ENCODE data around the gene DPF3. TPM values are rescaled to one million over a fixed set of nuclear protein-coding genes. Genes with fewer than 3 reads are reported as not detected.

DPF3 gene
- total RNA-seq, 1 experiment from 2014 or later: 0.31 TPM

DNA sequence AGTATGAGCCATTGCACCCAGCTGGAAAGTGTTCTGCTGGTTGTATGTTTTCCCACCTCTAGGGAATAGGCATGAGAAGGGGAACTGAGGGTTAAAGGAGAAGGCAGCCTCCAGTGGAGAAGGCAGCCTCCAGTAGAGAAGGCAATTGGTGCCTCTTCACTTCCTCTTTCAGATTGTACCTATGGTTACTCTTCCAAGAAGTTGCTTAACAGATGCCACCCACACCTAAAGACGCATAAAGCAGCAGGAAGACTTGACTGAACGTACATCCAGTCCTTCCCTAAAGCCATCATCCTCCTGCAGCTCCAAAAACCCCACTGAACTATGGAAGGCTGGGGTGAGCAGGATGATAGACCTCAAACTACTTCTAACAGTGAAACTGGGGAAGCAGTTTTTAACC is 13.1 kb downstream of the DPF3 start (continued):
- no peak for TF ChIP-seq ZNF138 (CRISPR knock-in tag; conservative IDR thresholded peaks at IDR 0.05)
- TF ChIP-seq, protein P1, sequence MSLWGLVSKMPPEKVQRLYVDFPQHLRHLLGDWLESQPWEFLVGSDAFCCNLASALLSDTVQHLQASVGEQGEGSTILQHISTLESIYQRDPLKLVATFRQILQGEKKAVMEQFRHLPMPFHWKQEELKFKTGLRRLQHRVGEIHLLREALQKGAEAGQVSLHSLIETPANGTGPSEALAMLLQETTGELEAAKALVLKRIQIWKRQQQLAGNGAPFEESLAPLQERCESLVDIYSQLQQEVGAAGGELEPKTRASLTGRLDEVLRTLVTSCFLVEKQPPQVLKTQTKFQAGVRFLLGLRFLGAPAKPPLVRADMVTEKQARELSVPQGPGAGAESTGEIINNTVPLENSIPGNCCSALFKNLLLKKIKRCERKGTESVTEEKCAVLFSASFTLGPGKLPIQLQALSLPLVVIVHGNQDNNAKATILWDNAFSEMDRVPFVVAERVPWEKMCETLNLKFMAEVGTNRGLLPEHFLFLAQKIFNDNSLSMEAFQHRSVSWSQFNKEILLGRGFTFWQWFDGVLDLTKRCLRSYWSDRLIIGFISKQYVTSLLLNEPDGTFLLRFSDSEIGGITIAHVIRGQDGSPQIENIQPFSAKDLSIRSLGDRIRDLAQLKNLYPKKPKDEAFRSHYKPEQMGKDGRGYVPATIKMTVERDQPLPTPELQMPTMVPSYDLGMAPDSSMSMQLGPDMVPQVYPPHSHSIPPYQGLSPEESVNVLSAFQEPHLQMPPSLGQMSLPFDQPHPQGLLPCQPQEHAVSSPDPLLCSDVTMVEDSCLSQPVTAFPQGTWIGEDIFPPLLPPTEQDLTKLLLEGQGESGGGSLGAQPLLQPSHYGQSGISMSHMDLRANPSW (CRISPR knock-in tag; conservative IDR thresholded peaks at IDR 0.05; ENCODE audit: low read depth): no peak

GRCh38 chr14:72880164-72880563 is 13.7 kb downstream of the DPF3 start:
- peaks cover 10% of the 10 kb centered on the region for H3K27me3 Mint-ChIP-seq (ENCODE audit: low read depth)
- ChIA-PET POLR2A (no interaction called here), CTCF (no interaction called here)
- no peak overlapping the region for H3K4me3 Mint-ChIP-seq
- TF ChIP-seq NFYB (CRISPR knock-in tag; conservative IDR thresholded peaks at IDR 0.05; ENCODE audit: low read depth) (no peak), NFE2L1 (CRISPR knock-in tag; IDR thresholded peaks at IDR 0.05) (no peak), CREM (CRISPR knock-in tag; IDR thresholded peaks at IDR 0.05) (no peak), ZNF423 (CRISPR knock-in tag; IDR thresholded peaks at IDR 0.05) (no peak), FOXP1 (CRISPR knock-in tag; IDR thresholded peaks at IDR 0.05; ENCODE audit: borderline replicate concordance) (no peak), NR2C2 (CRISPR knock-in tag; IDR thresholded peaks at IDR 0.05) (no peak), IRF1 (CRISPR knock-in tag; IDR thresholded peaks at IDR 0.05) (no peak), NFATC4 (CRISPR knock-in tag; IDR thresholded peaks at IDR 0.05) (no peak), TEAD4 (CRISPR knock-in tag; IDR thresholded peaks at IDR 0.05) (no peak), SMAD3 (CRISPR knock-in tag; IDR thresholded peaks at IDR 0.05; ENCODE audit: borderline replicate concordance) (no peak), ZNF317 (CRISPR knock-in tag; IDR thresholded peaks at IDR 0.05; ENCODE audit: borderline replicate concordance, low read depth) (no peak), ZBTB43 (CRISPR knock-in tag; IDR thresholded peaks at IDR 0.05) (no peak), MYBL2 (CRISPR knock-in tag; IDR thresholded peaks at IDR 0.05) (no peak), HMGA2 (CRISPR knock-in tag; IDR thresholded peaks at IDR 0.05) (no peak), SMAD4 (CRISPR knock-in tag; IDR thresholded peaks at IDR 0.05) (no peak)
- TF ChIP-seq, protein P1 (CRISPR knock-in tag; conservative IDR thresholded peaks at IDR 0.05; ENCODE audit: low read depth): no peak
- H3K4me1 Mint-ChIP-seq: peaks cover 43% of the 10 kb centered on the region
- ATAC-seq (no peak), DNase-seq (ENCODE audit: low spot score) (no peak)
- H3K9me3 Mint-ChIP-seq: no peaks in the 10 kb centered on the region
- no peak overlapping the region for H3K27ac Mint-ChIP-seq
- no peaks in the 10 kb centered on the region for H3K36me3 Mint-ChIP-seq

- Mint-ChIP-seq H3K36me3 (no peaks in the 10 kb centered on the region), H3K4me1 (peaks cover 41% of the 10 kb centered on the region), H3K27ac (no peak overlapping the region), H3K4me3 (no peak overlapping the region), H3K9me3 (peaks cover 4% of the 10 kb centered on the region; the same call in 1 of the 2 replicates), H3K27me3 (ENCODE audit: low read depth) (peaks cover 12% of the 10 kb centered on the region)
- POLR2A ChIA-PET: no interaction called here
- CTCF ChIA-PET: no interaction called here
- DNase-seq (ENCODE audit: low spot score): no peak
- ATAC-seq: no peak
- TF ChIP-seq ZNF416 (CRISPR knock-in tag; IDR thresholded peaks at IDR 0.05) (no peak), JAZF1 (CRISPR knock-in tag; IDR thresholded peaks at IDR 0.05) (no peak), ZNF396 (CRISPR knock-in tag; IDR thresholded peaks at IDR 0.05; ENCODE audit: borderline replicate concordance) (no peak), NFE2L1 (CRISPR knock-in tag; IDR thresholded peaks at IDR 0.05) (no peak), ZNF281 (CRISPR knock-in tag; IDR thresholded peaks at IDR 0.05) (no peak), GABPB1 (CRISPR knock-in tag; IDR thresholded peaks at IDR 0.05) (no peak), ELF4 (CRISPR knock-in tag; IDR thresholded peaks at IDR 0.05; ENCODE audit: low read depth) (no peak), SMAD3 (CRISPR knock-in tag; IDR thresholded peaks at IDR 0.05; ENCODE audit: borderline replicate concordance) (no peak)
- TF ChIP-seq, protein P2, sequence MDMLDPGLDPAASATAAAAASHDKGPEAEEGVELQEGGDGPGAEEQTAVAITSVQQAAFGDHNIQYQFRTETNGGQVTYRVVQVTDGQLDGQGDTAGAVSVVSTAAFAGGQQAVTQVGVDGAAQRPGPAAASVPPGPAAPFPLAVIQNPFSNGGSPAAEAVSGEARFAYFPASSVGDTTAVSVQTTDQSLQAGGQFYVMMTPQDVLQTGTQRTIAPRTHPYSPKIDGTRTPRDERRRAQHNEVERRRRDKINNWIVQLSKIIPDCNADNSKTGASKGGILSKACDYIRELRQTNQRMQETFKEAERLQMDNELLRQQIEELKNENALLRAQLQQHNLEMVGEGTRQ (CRISPR knock-in tag; IDR thresholded peaks at IDR 0.05): no peak
Observed at GRCh38 chr14:72879431-72879830, 14.5 kb downstream of the DPF3 start.
